ENCODE results near the gene CSNK2A1.
"Not testable (repeated sequence)": the region's sequence is repeated elsewhere in the genome, so short reads cannot be mapped to it uniquely, and the experiment has no call there.

CSNK2A1 gene

DNA sequence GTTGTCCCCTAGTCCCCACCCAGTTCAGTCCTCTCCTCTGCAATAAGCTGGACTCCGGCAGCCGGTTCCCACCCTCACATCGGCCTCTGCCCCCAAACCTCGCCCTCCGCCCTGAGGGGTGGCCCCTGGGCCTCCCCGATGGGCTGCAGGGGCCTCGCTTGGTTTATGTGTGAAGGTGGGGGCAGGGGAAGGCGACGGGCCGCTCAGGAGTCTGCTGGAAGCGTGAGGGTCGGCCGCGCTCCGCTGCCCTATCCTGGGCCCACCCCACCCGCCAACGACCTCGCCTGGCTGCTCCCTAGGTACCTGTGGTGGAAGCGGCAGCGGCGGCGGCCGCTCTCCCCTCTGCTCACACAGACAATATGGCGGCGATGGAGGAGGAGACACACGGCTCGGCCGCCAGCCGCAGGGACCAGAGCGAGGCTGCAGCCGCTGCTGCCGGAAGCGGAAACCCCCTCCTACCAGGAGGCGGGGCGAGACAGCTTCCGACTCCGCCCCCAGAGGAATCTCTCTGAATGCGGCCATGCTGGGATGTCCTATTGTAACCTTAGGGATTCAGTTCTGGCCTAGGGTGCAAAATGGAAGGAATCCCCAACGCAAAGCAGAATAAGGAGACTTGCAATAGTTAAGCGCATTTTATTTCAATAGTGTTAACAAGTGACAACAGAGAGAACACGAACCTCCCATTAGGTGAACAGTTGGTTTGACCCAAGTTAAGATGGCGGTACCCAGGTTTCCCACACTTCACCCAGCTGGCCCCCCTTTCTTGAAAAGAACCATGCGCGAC, at the start of gene CSNK2A1:
CSNK2A1 (minus strand) TSS at position 422 of the 784 bp plus-strand sequence. CDS start 35,239 bp downstream, outside the sequence.
- peak; percentile 99 for DNase-seq

DNA sequence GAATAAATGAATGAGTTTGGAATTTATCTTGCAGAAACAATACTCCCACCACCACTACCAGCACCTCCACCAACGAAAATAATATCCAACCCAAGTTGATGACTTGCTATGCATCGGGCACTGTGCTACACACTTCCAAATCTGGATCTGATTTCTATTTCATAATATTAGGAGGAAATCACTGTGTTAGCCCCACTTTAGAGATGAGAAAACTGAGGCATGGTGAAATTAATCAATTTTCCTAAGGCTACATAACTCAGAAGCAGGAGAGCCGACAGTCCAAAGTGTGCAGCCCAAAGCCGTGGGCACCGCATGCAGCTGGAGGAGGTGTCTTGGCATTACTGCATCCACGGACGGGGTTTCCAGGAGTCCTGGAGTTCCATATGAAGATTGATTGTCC, 48.9 kb upstream of the CSNK2A1 start:
- no peak for DNase-seq

DNA sequence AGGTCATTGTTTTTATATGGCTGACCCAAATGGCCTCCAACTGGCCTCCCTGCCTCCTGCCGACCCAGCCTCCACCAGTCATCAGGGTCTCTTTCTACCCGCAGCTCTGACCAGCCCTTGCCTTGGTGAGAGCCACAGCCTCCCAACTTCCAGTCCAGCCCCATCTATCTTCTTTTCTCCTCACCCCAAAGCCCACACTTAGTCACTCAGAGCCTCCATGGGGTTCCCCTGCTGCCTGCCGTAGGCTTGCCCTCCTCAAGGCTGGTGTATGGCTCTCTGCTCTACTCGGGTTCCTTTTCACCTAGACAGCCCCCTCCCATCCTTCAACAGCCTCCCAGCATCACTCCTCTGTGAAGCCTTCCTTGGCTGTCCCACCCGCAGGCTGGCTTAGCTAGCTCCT, 48.4 kb upstream of the CSNK2A1 start:
- DNase-seq, result no peak

DNA sequence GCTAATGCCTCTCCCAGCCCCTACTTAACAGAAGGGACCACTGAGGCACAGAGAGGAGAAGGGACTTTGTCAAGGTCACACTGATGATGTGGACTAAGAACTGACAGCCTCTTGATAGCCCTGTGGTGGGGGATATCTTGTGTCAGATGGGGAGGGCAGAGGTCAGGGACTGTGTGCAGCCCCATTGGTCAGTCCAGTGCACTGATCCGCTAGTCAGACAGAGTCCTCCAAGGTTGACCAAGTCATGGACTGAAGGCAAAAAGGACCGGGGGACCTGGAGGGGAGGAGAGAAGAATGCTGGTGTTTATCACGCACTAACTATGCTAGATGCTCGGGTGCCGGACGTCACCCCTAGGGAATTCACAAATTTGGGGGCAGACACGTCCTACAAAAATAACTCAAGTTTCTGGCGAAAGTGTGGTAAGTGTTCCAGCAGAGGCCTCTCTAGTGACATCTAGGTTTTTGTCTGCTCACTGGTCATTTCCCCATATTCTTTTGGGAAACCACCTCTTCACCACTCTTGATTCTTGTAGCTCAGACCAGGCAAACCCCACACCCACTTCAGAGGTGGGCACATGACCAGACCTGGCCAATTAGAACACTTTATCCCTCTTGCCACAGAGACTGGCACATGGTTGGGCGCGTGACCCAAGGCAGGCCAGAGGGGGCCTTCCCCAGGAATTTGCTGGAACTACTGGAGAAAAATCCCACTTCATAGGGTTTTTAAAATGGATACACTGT, 45.5 kb upstream of the CSNK2A1 start:
- DNase-seq, result no peak

DNA sequence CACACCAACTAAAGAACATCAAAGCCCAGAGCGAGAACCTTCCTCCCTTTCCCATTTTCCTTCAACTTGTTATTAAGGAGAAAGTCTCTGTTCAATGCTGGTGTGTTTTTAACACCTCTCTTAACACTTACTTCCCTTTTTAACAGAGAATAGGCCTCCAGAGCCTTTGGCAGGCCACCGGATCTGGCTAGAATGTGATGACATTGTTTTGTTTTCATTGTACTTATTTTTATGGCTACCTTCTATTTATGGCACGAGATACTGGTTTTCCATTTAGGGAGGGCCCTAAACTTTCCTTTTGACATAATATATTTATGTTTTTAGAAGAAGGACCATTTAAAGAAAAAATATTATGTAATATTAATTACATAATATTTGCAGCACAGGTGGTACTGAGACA, 44.9 kb upstream of the CSNK2A1 start:
- DNase-seq, result no peak

DNA sequence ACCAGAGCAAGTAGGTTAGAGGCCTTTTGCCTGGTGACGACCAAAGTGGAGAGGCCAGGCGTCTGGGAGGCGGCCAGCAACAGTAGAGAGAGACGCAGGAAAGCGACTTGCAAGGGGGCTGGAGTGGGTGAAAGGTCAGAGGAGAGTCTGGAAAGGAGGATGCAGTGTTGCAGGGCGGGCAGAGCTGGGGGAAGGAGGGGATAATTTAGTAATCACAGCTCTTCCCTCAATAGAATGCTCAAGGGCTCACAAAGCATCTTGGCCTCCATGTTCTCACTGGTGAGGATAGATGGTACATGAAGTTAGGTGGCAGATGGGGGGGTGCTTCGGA, 41.3 kb upstream of the CSNK2A1 start:
- no peak for DNase-seq

DNA sequence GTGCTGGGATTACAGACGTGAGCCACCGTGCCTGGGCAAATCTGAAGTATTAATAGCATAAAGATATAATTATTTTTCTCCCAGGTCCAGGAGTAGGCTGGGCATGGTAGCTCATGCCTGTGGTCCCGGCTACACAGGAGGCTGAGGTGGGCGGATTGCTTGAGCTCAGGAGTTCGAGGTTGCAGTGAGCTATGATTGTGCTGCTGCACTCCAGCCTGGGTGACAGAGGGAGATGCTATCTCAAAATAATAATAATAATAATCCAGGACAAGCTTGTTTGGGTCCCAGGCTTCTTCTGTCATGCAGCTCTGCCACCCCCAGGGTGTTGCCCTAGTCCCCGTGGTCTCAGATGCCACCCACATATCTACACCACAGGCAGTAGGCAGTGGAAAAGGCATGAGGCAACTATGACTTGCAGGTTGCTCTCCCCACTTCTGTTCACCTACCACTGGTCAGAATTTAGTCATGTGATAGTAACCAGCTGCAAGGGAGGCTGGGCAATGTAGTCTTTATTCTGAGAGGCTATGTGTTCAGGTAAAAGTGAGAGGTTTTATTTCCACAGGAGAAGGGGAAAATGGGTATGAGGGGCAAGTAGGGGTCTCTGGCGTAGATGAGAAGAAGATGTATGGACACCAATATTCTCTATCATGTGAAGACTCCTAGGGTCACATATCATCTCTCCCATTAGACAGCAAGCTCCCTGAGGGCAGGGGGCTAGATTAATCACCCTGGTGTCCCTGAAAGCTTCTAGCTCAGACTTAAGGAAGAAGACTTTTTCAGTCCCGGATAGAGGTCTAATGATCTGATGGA, 40.8 kb upstream of the CSNK2A1 start:
- DNase-seq, result no peak

DNA sequence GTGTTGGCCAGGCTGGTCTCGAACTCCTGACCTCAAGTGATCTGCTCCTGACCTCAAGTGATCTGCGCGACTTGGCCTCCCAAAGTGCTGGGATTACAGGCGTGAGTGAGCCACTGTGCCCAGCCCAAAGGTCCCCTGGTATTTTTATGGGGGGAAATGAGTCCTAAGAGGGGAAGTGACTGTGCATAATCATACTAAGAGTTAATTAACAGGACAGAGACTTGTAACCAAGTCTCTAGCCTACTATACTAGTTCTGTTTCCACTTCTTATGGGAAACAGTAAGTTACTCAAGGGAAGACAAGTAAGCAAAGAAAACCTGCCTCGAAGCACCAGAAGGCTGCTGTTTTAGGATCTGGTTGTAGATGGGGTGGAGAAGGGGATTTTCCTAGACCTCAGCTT, 38.6 kb upstream of the CSNK2A1 start:
- no peak for DNase-seq

DNA sequence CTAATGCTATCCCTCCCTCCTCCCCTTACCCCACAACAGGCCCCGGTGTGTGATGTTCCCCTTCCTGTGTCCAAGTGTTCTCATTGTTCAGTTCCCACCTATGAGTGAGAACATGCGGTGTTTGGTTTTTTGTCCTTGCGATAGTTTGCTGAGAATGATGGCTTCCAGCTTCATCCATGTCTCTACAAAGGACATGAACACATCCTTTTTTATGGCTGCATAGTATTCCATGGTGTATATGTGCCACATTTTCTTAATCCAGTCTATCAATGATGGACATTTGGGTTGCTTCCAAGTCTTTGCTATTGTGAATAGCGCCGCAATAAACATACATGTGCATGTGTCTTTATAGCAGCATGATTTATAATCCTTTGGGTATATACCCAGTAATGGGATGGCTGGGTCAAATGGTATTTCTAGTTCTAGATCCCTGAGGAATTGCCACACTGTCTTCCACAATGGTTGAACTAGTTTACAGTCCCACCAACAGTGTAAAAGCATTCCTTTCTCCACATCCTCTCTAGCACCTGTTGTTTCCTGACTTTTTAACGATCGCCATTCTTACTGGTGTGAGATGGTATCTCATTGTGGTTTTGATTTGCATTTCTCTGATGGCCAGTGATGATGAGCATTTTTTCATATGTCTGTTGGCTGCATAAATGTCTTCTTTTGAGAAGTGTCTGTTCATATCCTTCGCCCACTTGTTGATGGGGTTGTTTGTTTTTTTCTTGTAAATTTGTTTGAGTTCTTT, 35.5 kb upstream of the CSNK2A1 start:
- DNase-seq, result not testable (repeated sequence)

DNA sequence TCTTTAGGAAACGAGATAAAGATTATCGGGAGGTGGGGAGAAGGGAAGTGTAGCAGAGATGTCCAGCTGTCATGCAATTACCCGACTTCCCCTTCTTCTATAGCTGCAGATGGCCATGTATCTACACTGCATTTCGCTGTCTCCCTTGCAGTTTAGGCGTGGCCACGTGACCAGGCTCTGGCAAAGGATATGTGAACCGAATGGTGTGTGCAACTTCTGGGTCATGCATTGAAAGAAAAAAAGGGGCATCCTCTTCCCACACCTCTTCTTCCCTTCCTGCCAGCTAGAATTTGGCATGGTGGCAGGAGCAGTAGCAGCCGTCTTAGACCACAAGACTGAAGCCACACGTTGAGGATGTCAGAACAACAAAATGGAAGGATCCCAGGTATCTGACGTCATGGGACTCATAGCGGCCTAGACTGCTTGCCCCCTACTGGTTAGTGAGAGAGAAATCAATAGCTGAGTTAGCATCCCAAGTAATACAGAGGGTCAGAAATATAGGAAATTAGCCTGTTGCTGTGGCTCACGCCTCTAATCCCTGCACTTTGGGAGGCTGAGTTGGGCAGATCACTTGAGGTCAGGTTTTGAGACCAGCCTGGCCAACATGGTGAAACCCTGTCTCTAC, 33.7 kb upstream of the CSNK2A1 start:
- no peak for DNase-seq

DNA sequence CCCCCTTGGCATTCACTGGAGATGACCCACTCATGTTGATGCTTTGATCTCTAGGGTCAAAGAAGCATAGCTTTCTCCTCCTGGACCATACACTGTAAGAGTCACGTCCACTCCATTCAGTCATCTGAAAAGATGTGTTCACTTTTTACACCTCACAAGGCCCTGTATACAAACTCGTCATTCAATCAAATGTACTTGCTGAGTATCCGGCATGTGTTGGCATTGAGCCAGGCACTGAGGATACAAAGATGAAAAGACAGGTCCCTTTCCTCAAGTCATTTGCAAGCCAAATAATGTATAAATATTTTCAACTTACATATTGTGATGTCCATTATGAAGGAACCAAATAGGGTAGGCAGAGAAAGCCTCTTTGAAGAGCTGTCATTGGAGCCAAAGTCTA, 32.6 kb upstream of the CSNK2A1 start:
- no peak for DNase-seq

DNA sequence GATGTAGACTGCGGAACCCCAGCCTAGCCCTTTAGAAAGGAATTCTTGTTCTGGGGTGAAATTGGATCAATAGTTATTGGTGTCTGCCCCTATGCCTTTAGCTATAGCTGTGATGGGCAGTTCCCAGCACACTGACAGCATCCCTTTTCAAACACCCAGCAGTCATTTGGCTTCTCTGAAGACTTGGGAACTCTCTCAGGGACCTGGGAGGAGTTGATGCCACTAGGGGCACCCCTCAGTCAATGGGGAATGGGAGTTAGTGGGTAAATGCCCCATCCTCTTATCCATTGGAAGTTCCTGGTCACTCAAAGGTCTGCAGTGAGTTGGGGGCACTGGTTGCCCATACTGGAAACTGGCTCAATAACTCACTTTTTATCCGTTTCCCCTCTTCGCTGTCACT, 31.6 kb upstream of the CSNK2A1 start:
- DNase-seq, result no peak

DNA sequence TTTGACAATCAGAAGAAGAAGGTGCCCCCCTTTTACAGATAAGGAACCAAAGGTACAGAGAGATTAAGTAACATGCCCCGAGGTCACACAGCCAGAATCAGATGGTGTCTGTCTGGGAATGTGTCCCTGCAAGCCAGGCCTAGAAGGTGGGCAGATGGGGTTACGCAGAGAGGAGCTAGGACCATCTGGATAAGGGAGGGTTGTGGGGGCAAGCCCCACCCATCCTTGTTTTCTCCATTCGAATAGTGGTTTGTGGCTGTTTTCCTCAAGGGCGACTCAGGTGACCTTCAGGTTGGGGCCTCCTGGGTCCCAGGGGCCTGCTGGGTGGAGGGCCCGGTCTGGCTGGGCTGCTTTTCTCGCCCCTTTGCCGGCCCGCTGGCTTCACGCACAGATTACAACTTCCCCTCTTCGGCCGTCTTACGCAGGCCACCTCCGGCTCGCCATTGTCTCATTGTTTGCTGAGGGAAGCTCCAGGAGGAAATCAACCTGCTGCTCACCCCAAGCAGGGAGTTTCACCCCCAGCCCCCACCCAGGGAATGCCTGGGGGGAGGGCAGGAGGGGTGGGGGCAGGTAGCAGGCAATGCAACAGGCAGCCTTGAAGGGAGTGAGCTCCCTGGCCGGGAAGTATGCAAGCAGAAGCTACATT, 30.8 kb upstream of the CSNK2A1 start:
- DNase-seq, result no peak

DNA sequence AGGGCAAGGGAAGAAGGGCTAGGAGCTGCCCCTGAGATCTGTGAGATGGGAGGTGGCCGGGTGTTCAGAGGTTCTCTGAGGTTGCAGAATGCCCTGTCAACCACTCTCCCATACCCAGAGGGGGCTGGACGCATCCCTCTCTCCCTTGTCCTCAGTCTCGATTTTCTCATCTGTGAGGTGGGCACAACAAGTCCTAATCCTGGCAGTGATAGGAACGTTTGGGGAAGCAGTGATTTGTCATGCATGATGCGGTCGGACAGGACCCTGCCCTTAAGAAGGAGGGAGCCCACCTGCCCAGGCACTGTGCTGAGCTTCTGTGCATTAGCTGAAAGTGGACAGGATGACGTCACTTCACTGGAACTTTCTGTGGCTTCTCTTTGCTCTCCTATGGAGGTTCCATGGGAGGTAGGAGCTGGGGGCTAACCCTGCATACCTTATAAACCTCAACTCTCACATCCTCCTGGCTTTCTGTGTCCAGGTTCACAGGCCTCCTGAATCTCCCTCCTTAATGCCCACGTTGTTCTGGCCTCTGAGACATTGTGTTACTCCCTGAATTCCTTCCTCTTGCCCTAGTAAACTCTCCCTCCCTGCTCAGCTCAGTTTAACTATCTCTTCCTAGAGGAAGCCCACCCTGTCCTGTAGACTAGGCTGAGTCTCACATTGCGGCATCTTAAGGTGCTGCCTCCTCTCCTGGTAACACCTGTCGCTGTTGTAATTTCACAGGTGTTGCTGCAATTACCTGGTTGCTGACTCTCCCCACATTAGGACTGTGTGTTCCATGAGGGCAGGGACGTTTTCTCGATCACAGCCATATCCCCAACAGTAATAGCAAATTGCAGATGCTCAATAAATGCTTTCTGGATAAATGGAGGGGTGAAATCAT, 30.1 kb upstream of the CSNK2A1 start:
- DNase-seq, result no peak

DNA sequence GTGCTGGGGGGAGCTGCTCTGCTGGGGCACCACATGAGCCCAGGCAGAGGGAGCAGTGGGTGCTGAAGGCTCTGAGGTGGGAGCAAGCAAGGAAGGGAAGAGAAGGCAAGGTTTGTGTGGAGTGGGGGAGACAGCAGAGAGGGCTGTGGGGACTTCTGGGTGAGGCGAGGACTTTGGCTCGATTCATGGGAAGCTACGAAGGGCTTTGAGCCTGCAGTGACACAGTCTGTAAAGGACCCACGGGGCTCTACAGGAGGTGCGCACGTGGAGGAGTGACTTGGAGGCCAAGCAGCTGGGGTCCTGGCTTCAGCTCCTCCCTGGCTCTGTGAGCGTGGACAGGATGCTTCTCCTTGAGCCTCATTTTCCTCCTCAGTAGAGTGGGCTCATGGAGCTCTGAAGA, 29.1 kb upstream of the CSNK2A1 start:
- no peak for DNase-seq

DNA sequence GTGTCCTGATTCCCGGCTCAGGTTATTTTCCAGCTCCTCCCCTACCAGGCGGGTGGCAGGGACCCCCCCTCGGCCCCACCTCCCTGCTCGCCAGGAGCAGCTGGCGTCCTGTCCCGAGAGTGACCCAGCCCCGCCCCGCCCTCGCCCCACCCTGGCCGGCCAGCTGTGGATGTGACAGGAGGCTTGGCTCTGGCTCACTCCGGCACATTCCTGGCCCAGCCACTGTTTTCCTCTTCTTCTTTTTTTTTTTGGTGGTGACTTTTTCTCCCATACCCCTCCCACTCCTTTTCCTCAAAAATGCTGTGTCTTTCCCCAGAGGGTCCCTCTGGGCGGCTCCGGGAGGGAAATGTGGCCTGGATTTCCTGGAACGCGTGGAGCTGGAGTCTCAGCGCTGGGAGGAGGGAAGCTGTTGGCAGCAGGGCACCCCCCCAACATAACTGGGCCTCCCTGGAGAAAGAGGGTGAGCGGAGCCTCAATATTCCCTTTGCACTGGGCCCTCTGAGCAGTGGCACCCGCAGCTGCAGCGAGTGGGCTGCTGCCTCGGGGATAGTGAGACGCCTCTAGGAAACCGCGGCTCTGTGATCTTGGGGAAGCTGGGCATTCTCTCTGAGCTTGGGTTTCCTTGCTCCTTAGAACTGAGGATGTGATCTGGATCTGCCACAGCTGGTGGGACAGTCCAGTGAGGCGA, 28.3 kb upstream of the CSNK2A1 start:
- peak; percentile 82 for DNase-seq

DNA sequence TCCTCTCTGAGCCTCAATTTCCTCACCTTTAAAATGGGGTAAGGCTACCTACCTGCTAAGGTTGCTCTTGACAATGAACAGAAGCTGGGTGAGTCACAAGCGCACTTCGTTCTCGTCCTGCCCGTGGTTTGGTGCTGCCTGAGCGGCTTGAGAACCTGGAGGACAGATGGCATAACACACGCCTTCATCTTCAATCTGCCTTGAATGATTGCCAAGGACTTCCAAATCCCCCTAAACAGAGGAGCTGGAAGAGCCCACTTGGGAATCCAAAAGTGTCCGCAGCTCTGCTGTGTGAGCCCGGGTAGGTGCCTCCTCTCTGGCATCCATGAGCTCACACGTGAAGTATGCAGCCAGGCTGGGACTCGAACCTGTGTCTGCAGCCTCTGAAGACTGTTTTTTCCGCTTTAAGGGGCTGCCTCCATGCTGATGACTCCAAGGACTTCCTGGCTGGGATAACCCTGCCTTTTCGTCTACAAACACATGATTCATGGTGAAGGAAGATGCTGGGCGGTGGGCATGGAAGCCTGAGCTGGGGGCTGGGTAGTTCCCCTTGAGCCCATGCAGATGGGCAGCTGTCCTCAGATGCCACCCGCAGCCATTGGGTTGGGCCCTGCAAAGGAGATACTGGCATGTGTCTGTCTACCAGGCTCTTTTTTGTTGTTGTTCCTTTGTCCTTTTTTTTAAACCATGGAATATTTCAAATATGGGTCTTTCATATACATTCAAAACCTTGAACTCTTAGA, 25.3 kb upstream of the CSNK2A1 start:
- DNase-seq, result no peak

DNA sequence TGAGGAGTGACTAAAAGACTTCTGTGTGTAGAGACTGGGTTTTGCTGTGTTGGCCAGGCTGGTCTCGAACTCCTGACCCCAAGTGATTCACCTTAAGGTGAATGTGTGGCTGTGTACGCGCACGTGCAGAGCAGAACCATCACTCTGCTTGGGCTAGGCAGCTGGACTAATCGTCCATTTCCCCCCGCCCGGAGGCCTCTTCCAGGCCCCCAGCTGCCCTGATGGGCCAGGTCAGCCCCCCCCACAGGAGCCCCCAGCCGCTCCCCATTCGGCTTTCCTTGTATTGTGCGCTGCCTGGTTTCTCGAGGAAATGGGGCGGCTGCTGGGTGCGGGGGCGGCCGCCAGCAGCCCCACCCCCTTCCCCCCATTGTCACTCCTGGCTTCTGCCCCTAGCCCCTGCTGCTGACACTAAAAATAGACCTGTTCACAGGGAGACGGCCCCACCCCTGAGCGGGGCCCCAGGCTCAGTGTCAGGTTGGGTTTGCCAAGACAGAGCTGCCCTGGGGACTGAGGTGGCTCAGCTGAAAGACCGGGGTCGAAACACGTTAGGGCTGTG, 24.6 kb upstream of the CSNK2A1 start:
- DNase-seq, result no peak

DNA sequence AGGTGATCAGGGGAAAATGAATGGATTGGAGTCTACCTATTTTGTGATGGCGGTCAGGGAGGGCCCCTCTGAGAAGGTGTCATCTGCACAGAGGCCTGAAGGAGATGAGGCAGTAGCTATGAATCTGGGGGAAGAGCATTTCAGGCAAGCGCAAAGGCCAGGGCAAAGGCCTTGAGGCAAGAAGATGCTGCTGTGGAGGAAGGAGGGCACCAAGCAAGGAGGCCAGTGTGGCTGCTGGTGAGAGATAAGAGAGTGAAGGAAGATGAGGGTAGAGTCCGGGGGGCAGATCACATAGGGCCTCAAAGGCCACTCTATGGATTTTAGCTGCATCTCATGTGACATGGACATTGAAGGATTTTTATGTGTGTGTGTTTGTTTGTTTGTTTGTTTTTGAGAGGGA, 20.6 kb upstream of the CSNK2A1 start:
- DNase-seq, result no peak
